ENCODE data around the gene GMDS. TPM values are rescaled to one million over a fixed set of nuclear protein-coding genes. Genes with fewer than 3 reads are reported as not detected.

Gene GMDS
- total and polyA plus RNA-seq, 2 of the 4 experiments (the other 2 are of a cell fraction) = 7.3 to 21.9 TPM

- ATAC-seq (ENCODE audit: low read depth) = no peak
- Histone ChIP-seq H3K9me3 (ENCODE audit: control insufficient read depth, insufficient read depth, low read length) (no peaks in the 10 kb centered on the region), H4K91ac (ENCODE audit: insufficient read depth, low read depth, low read length) (no peak overlapping the region), H3K4ac (ENCODE audit: low read depth, low read length) (no peak overlapping the region), H2BK5ac (ENCODE audit: low read depth, low read length, poor library complexity, severe bottlenecking) (no peak overlapping the region), H3K27me3 (ENCODE audit: control insufficient read depth, insufficient read depth, low read length) (no peaks in the 10 kb centered on the region), H4K8ac (ENCODE audit: low read depth in 2 of 2, low read length in 2 of 2) (no peak overlapping the region), H3K9me1 (ENCODE audit: insufficient read depth, low read length) (peaks cover 4% of the 10 kb centered on the region), H3K18ac (ENCODE audit: low read depth, low read length) (no peak overlapping the region), H3K79me1 (ENCODE audit: low read depth in 1 of 2, low read length in 2 of 2) (peaks cover 37% of the 10 kb centered on the region in 2 experiments), H3K4me3 (ENCODE audit: insufficient read depth, low read depth, low read length) (no peak overlapping the region), H3K56ac (ENCODE audit: extremely low read depth, insufficient read depth, low read length) (no peak overlapping the region), H2BK15ac (ENCODE audit: low read depth, low read length) (no peak overlapping the region), H3K23ac (ENCODE audit: low read depth, low read length) (no peak overlapping the region), H2AK9ac (replicated peaks; ENCODE audit: low read depth, low read length, poor library complexity) (no peak overlapping the region), H3K4me1 (ENCODE audit: control insufficient read depth, insufficient read depth, low read length) (peaks cover 6% of the 10 kb centered on the region; the same call in 1 of the 2 replicates), H3K14ac (replicated peaks; ENCODE audit: low read depth, low read length) (no peak overlapping the region), H2AFZ (replicated peaks; ENCODE audit: low read length, poor library complexity) (no peak overlapping the region), H2BK20ac (ENCODE audit: low read depth, low read length) (no peak overlapping the region), H3K27ac (ENCODE audit: insufficient read depth, low read length) (no peak overlapping the region), H2AK5ac (ENCODE audit: low read depth, low read length) (no peak overlapping the region), H3K4me2 (ENCODE audit: low read depth, low read length) (no peak overlapping the region), H2BK120ac (ENCODE audit: low read depth, low read length) (no peak overlapping the region), H4K5ac (ENCODE audit: low read depth, low read length) (no peak overlapping the region), H4K20me1 (ENCODE audit: insufficient read depth, low read length) (no peaks in the 10 kb centered on the region; the same call in 1 of the 2 replicates), H3K9ac (ENCODE audit: low read depth, low read length) (no peak overlapping the region), H3K36me3 (ENCODE audit: control insufficient read depth, insufficient read depth, low read length) (no peaks in the 10 kb centered on the region)
- TF ChIP-seq POLR2A (IDR thresholded peaks at IDR 0.05; ENCODE audit: low read depth, low read length) = no peak
- TF ChIP-seq MAFK (IDR thresholded peaks at IDR 0.05; ENCODE audit: low read depth, low read length) = no peak
- TF ChIP-seq MXI1 (IDR thresholded peaks at IDR 0.05; ENCODE audit: borderline replicate concordance, low read depth, low read length) = no peak
- TF ChIP-seq USF2 (IDR thresholded peaks at IDR 0.05; ENCODE audit: low read depth, low read length) = no peak
- TF ChIP-seq CEBPB (IDR thresholded peaks at IDR 0.05; ENCODE audit: low read depth, low read length) = no peak
- TF ChIP-seq SMC3 (IDR thresholded peaks at IDR 0.05; ENCODE audit: low read depth, low read length) = no peak
- TF ChIP-seq MAZ (IDR thresholded peaks at IDR 0.05; ENCODE audit: borderline replicate concordance, low read depth, low read length) = no peak
- TF ChIP-seq RFX5 (IDR thresholded peaks at IDR 0.05; ENCODE audit: low read depth, low read length) = no peak
- TF ChIP-seq FOS (IDR thresholded peaks at IDR 0.05; ENCODE audit: low read depth, low read length) = no peak
- 93% methylated on average over 5 of the region's 6 CpGs; no CpG with 5 or more reads in 1 of the 2 experiments for WGBS, 2 experiments (ENCODE audit: extremely low coverage in 2 of 2, insufficient read length in 1 of 2)
- DNase-seq = no peak
- no TSS peak for BruUV-seq (replicated peaks)
- in situ Hi-C loops (cut with MboI; ENCODE audit: low sequenced_read_pairs) (no loop called here), intact Hi-C loops (cut with micrococcal nuclease) (loop anchor here (5.0 kb wide), 1 partner anchor 639 kb away; no protein-coding TSS in a partner anchor), dilution Hi-C loops (cut with HindIII; ENCODE audit: low sequenced_read_pairs, unreplicated experiment) (no loop called here)
- POLR2A ChIA-PET (ENCODE audit: unreplicated experiment) = no interaction called here
- CTCF ChIA-PET = interaction anchor here (1.0 kb wide), 1 partner anchor 12 kb away, joined by 4 read pairs; no protein-coding TSS in a partner anchor
Measured at GRCh38 chr6:2240961-2241360, 4.4 kb downstream of the GMDS start.
